ENCODE measurements around the gene GRM8. TPM values are rescaled to one million over a fixed set of nuclear protein-coding genes. Genes with fewer than 3 reads are reported as not detected.

GRM8 gene
- total and polyA plus RNA-seq, 10 of the 15 experiments (the other 5 are each of a cell fraction or from before 2014, with no cell fraction given): 0.33 to 7.1 (median 0.45) TPM; not detected in 2

GRCh38 chr7:127189886-127190285 is 62.9 kb downstream of the GRM8 start (continued):
- TF ChIP-seq PBX3 (IDR thresholded peaks at IDR 0.05; ENCODE audit: insufficient replicate concordance, low read depth, low read length) (no peak), PML (IDR thresholded peaks at IDR 0.05; ENCODE audit: low read length) (no peak)

GRCh38 chr7:127189074-127189473 is 63.7 kb downstream of the GRM8 start:
- Histone ChIP-seq H3K4me1 (ENCODE audit: control insufficient read depth, insufficient read depth, low read length) (no peaks in the 10 kb centered on the region), H3K4me2 (ENCODE audit: control insufficient read depth, insufficient read depth) (no peak overlapping the region), H3K36me3 (ENCODE audit: control insufficient read depth in 2 of 2, insufficient read depth in 2 of 2, low read length in 1 of 2) (no peaks in the 10 kb centered on the region), H3K4me3 (no peak overlapping the region), H3K9ac (ENCODE audit: control insufficient read depth, insufficient read depth, low read length) (no peak overlapping the region), H2AFZ (ENCODE audit: control insufficient read depth, low read depth, low read length) (no peak overlapping the region), H3K27ac (ENCODE audit: control insufficient read depth, insufficient read depth) (no peak overlapping the region), H3K9me3 (replicated peaks; ENCODE audit: control insufficient read depth, insufficient read depth, low read length) (no peaks in the 10 kb centered on the region), H3K79me2 (ENCODE audit: control insufficient read depth, insufficient read depth, low read length) (no peaks in the 10 kb centered on the region), H4K20me1 (ENCODE audit: control insufficient read depth, insufficient read depth) (no peaks in the 10 kb centered on the region), H3K27me3 (replicated peaks in 1 of 2; ENCODE audit: control insufficient read depth in 2 of 2, insufficient read depth in 2 of 2, low read length in 1 of 2) (no peaks in the 10 kb centered on the region; a peak in 2 of 4 replicates)
- in situ Hi-C loops (cut with MboI) (no loop called here), intact Hi-C loops (cut with micrococcal nuclease; ENCODE audit: unreplicated experiment) (no loop called here)
- FAIRE-seq (no peak), DNase-seq (ENCODE audit: low read depth, low spot score) (no peak), ATAC-seq (no peak)
- ChIA-PET SMC1A (ENCODE audit: uncharacterized antibody, unreplicated experiment) (no interaction called here), POLR2A (no interaction called here), CTCF (no interaction called here), RAD21 (ENCODE audit: unreplicated experiment) (no interaction called here)
- BruUV-seq (replicated peaks): no TSS peak
- 0% methylated on average over 2 of the region's 2 CpGs for WGBS (ENCODE audit: insufficient coverage, insufficient replicate concordance, low lambda C conversion rate, missing lambda C conversion rate)
- TF ChIP-seq MEF2A (IDR thresholded peaks at IDR 0.05; ENCODE audit: insufficient read depth, low read depth, low read length) (no peak), MTA3 (IDR thresholded peaks at IDR 0.05; ENCODE audit: borderline replicate concordance, low read length) (no peak), ZNF384 (IDR thresholded peaks at IDR 0.05; ENCODE audit: borderline replicate concordance, low read depth, low read length) (no peak), KAT2A (conservative IDR thresholded peaks at IDR 0.05; ENCODE audit: control insufficient read depth, low read depth, low read length) (no peak), NFXL1 (IDR thresholded peaks at IDR 0.05; ENCODE audit: borderline replicate concordance) (no peak), TBL1XR1 (IDR thresholded peaks at IDR 0.05; ENCODE audit: low read depth, low read length) (no peak), SMARCA5 (IDR thresholded peaks at IDR 0.05) (no peak), BCLAF1 (IDR thresholded peaks at IDR 0.05) (no peak), E2F4 (IDR thresholded peaks at IDR 0.05; ENCODE audit: low read depth, low read length) (no peak), STAT1 (conservative IDR thresholded peaks at IDR 0.05) (no peak), ATF7 (IDR thresholded peaks at IDR 0.05; ENCODE audit: low read depth) (no peak), NR2C2 (IDR thresholded peaks at IDR 0.05; ENCODE audit: borderline replicate concordance, control insufficient read depth, insufficient read length, low read depth) (no peak), TARDBP (IDR thresholded peaks at IDR 0.05; ENCODE audit: borderline replicate concordance) (no peak)

All from GM12878 (cell line).